ENCODE measurements around the gene SPATA18. TPM values are rescaled to one million over a fixed set of nuclear protein-coding genes. Genes with fewer than 3 reads are reported as not detected.

The SPATA18 gene
- total and polyA plus RNA-seq, 2 of the 8 experiments (the other 6 are each of a cell fraction or from before 2014, with no cell fraction given) = 1.4 to 2.4 TPM

DNA sequence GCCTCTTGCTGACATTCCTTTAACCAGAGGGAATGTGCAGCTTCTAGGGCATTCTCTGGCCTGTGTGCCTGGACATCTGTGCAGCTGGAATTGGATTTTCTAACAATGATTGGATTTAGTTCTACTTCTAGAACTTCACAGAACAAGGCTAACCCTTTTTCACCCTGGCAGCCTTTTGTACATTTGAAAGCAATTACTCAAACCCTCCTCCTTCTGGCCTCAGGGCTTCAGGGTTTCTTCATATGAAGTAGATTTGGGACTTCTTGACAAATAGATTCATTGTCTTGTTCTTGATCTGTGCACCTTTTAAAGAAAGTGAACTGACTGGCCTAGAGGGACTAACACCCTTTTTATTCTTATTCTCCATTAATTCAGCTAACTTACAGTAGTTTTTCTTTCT, 30.1 kb downstream of the SPATA18 start:
- Histone ChIP-seq H4K5ac (ENCODE audit: insufficient read length, low read depth, low read length) (no peak overlapping the region), H2AK5ac (ENCODE audit: low read depth, low read length) (no peak overlapping the region), H4K20me1 (replicated peaks in 1 of 2; ENCODE audit: control insufficient read depth in 1 of 2, insufficient read depth in 2 of 2, low read length in 2 of 2) (no peaks in the 10 kb centered on the region), H3K4me3 (ENCODE audit: extremely low read depth in 1 of 4, insufficient read depth in 2 of 4, low read depth in 3 of 4, low read length in 4 of 4) (no peak overlapping the region), H3K56ac (replicated peaks; ENCODE audit: insufficient read length, low read depth, low read length) (no peak overlapping the region), H3K79me2 (ENCODE audit: control insufficient read depth in 1 of 2, insufficient read depth in 2 of 2, low read length in 2 of 2) (no peaks in the 10 kb centered on the region), H2BK12ac (ENCODE audit: low read depth, low read length) (no peak overlapping the region), H3K4me2 (ENCODE audit: insufficient read depth in 1 of 2, low read depth in 2 of 2, low read length in 2 of 2) (no peak overlapping the region), H3K23ac (ENCODE audit: insufficient read length) (no peak overlapping the region), H2BK15ac (ENCODE audit: low read length) (no peak overlapping the region), H2AFZ (ENCODE audit: low read length) (no peak overlapping the region), H4K8ac (ENCODE audit: extremely low read depth, insufficient read depth, low read length) (no peak overlapping the region), H3K4me1 (replicated peaks in 1 of 4; ENCODE audit: control insufficient read depth in 3 of 4, insufficient read depth in 4 of 4, low read length in 3 of 4) (no peaks in the 10 kb centered on the region; a peak in 1 of 7 replicates), H3K27ac (ENCODE audit: low read depth, low read length) (no peak overlapping the region), H4K91ac (replicated peaks; ENCODE audit: insufficient read length, low read length) (no peak overlapping the region), H2BK20ac (ENCODE audit: low read length) (no peak overlapping the region), H3K18ac (ENCODE audit: extremely low read depth, low read length) (no peak overlapping the region), H3K9ac (replicated peaks in 1 of 4; ENCODE audit: extremely low read depth in 1 of 4, low read depth in 3 of 4, low read length in 3 of 4) (no peak overlapping the region), H3K9me3 (ENCODE audit: insufficient read depth in 2 of 2, low read depth in 1 of 2, low read length in 1 of 2) (no peaks in the 10 kb centered on the region), H3K36me3 (ENCODE audit: control insufficient read depth in 2 of 4, insufficient read depth in 4 of 4, low read length in 3 of 4) (no peaks in the 10 kb centered on the region), H3K4ac (replicated peaks; ENCODE audit: insufficient read length, low read depth, low read length) (no peak overlapping the region), H2BK5ac (ENCODE audit: low read depth, low read length) (no peak overlapping the region), H3K27me3 (replicated peaks in 1 of 4; ENCODE audit: control insufficient read depth in 3 of 4, extremely low read depth in 1 of 4, insufficient read depth in 3 of 4, low read length in 3 of 4) (peaks cover 0 to 3% (median under 1%) of the 10 kb centered on the region in 4 experiments; a peak in 3 of 7 replicates), H3K79me1 (ENCODE audit: low read depth, low read length) (no peaks in the 10 kb centered on the region), H3K14ac (ENCODE audit: insufficient read length) (no peak overlapping the region), H3K23me2 (ENCODE audit: low read depth, low read length) (peaks cover 8% of the 10 kb centered on the region; the same call in 1 of the 2 replicates), H2BK120ac (replicated peaks; ENCODE audit: low read depth, low read length) (no peak overlapping the region)
- no peak for FAIRE-seq
- CTCF ChIA-PET (ENCODE audit: partially characterized antibody) = interaction anchor here (1.4 kb wide), 1 partner anchor 13 kb away, joined by 5 read pairs; no protein-coding TSS in a partner anchor
- POLR2A ChIA-PET (ENCODE audit: partially characterized antibody) = no interaction called here
- DNase-seq (ENCODE audit: low read depth in 1 of 2, low spot score in 2 of 2) = no peak
- TF ChIP-seq TEAD4 (IDR thresholded peaks at IDR 0.05; ENCODE audit: low read depth, low read length) (no peak), SUZ12 (IDR thresholded peaks at IDR 0.05; ENCODE audit: low read length) (no peak), CHD2 (IDR thresholded peaks at IDR 0.05; ENCODE audit: low read length) (no peak), EZH2 (IDR thresholded peaks at IDR 0.05; ENCODE audit: low read depth, low read length, severe bottlenecking) (no peak), NRF1 (IDR thresholded peaks at IDR 0.05; ENCODE audit: low read depth, low read length) (no peak), RNF2 (IDR thresholded peaks at IDR 0.05; ENCODE audit: borderline replicate concordance, low read depth, low read length, missing control alignments, poor library complexity, severe bottlenecking) (no peak), USF2 (IDR thresholded peaks at IDR 0.05; ENCODE audit: low read length) (no peak), NANOG (IDR thresholded peaks at IDR 0.05; ENCODE audit: insufficient read depth, low read depth, low read length, poor library complexity, severe bottlenecking) (no peak), KDM4A (IDR thresholded peaks at IDR 0.05; ENCODE audit: low read depth, low read length, severe bottlenecking) (no peak), ASH2L (IDR thresholded peaks at IDR 0.05; ENCODE audit: low read length) (no peak), SP4 (IDR thresholded peaks at IDR 0.05; ENCODE audit: low read length) (no peak), KDM5A (IDR thresholded peaks at IDR 0.05; ENCODE audit: low read length) (no peak), JUN (IDR thresholded peaks at IDR 0.05; ENCODE audit: low read depth, low read length) (no peak)
- TF ChIP-seq, protein P1, sequence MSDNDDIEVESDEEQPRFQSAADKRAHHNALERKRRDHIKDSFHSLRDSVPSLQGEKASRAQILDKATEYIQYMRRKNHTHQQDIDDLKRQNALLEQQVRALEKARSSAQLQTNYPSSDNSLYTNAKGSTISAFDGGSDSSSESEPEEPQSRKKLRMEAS (IDR thresholded peaks at IDR 0.05) = no peak

All from H1 (cell line).